RCC 7860 (cell line): ENCODE data around the gene PEX12.
"Not testable (repeated sequence)": the region's sequence is repeated elsewhere in the genome, so short reads cannot be mapped to it uniquely, and the experiment has no call there.

Experiments used
- DNase-seq: peaks from one replicate; pipeline ENCODE4 v3.0.0-alpha.2; 2015; ENCODE audit warnings: low spot score
- FAIRE-seq: peaks from 2 replicates; lab custom pipeline; 2012; peaks lifted over from hg19 to GRCh38; lab: Jason Lieb, UNC

PEX12 gene

DNA sequence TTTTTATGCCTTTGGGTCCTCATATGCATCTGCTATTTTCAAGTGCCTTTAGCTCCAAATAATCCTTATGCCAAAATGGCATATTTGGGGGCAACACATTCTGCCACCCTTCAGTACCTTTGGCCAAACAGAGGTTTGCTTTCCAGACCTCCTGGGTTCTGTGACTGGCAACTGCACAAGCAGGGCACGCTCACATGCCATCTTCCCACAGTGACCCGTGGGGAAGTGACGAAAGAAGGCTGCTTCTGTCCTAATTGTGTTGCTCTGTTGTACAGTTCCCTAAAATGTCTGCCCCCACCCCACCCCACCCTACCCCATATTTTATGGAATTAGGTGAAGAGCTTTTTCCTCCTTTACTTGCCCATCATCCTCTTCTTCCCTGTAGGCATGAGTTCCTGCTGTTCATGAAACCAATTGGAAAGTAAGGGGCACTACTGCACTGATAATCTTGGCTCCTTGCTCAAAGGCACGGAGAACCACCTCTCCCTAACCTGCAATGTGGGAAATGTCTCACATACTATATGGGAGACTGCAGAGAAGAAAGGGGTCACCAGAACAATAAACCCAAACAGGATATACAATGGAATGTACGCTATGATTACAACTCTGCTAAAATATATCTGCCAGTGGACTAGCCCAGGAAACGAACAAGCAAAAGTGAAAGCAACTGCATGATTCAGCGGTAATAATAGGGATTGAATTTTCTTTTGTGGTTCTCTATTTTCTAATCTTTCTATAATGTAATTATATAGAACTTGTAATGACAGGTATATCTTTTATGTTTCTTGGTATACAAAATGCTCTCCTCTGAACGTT lies 37.6 kb downstream of the PEX12 start:
- FAIRE-seq (peak; percentile 61), DNase-seq (peak; percentile 40)

DNA sequence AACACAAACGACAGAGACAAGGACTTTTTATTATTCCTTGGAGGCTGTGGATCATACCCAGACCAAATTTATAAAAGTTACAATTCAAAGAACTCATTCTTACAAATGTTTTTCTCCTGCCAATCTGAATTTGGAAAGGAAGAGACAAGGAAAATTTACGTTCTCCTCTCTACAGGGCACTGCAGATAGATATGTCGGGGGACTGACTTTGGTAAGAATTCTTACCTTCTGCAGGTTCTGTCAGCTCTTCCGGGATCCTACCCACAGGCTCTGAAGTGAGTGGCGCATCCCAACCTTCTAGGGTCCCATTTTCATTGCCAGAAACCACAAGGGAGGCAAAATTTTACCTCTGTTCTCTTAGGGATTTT lies 38.7 kb downstream of the PEX12 start:
- DNase-seq (no peak), FAIRE-seq (no peak)

DNA sequence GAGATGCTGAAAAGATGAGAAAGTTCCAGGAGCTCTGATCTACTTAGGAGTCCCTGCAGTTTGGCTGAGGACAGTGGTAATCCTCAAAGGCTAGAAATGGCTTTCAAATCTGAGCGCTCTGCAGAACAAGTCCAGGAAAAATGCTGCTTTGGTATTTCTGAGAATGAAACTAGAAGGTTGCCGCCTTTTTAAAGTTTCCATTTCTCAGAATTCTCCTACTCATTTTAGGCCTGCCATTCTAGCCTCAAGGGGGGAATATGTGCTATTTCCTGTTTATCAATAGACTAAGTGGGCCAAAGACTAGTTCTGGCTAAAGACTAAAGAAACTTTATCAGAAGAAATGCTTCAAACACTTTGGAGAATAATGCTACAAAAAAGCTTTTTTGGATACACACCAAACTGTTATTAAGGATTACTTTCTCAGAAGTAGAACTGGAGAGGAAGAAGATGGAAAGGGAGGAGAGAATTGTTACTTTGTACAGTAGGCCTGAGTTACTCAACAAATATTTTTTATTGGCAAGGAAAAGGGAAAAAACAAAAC lies 40.7 kb downstream of the PEX12 start, which contains the start of gene SLFN12L:
Gene SLFN12L (minus strand): TSS at position 78 of the 541 bp plus-strand sequence. CDS start 15,314 bp downstream, outside the sequence.
- FAIRE-seq (no peak), DNase-seq (no peak)

DNA sequence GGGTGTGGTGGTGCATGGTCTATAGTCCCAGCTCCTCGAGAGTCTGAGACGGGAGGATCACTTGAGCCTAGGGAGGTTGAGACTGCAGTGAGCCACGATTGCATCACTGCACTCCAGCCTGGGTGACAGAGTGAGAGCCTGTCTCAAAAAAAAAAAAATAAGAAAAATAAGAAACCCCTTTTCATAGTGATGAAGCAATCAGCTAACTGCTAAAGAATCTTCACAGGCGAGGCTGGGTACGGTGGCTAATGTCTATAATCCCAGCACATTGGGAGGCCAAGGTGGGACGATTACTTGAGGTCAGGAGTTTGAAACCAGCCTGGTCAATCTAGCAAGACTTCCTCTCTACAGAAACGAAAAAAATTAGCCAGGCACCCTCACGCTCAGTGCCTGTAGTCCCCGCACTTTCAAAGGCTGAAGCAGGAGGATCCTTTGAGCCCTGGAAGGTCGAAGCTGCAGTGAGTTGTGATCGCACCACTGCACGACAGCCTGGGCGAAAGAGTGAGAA lies 41.7 kb downstream of the PEX12 start:
- DNase-seq = no peak
- no peak for FAIRE-seq

DNA sequence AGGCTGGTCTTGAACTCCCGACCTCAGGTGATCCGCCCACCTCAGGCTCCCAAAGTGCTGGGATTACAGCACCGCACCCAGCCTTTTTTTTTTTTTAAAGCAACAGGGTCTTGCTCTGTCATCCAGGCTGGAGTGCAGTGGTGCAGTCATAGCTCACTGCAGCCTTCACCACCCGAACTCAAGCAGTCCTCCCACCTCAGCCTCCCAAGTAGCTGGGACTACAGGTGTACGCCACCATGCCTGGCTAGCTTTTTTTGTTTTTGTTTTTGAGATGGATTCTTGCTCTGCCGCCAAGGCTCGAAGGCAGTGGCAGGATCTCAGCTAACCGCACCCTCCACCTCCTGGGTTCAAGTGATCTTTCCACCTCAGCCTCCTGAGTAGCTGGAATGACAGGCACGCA lies 43.0 kb downstream of the PEX12 start:
- DNase-seq, FAIRE-seq: not testable (repeated sequence)

DNA sequence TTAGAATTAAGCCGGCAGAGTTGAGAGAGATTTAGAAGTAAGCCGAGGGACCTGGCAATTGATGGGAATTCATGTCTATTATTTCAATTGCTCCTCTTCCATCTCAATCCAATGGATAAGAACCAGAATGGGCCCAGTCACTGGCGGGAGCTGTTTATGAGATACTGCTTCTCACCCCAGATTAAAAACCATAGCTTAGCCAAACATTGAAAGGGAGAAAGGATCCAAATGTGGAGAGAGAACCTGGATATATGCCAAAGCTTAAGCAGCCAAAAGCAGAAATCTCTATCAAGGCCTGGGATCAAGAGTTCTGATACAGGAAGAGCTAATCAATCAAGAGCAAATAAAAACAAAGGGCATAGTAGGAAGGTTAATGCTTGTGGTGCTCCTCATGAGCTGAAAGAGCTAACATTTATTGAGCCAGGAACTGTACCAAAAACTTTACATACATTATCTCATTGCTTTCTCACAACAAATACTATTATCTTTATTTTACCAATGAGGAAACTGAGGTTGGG lies 43.7 kb downstream of the PEX12 start:
- no peak for DNase-seq
- FAIRE-seq = no peak

DNA sequence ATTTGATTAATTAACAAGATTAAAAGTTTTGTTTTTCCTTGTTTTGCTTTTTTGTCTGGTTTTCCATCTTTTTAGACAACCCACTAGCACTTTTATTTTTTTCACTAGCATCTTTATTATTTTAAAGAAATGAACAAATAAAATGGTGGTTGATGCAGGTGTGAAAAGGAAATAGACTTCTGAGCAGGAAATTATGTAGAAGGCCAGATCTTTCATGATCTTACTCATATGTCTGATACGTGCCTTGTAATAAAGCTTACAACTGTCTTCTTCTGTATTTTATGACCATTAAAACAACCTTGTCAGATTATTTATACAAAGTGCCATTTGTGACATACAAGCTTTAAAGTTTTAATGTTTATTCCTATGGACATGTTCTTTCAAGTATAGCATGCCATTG lies 47.2 kb downstream of the PEX12 start:
- FAIRE-seq (no peak), DNase-seq (no peak)

DNA sequence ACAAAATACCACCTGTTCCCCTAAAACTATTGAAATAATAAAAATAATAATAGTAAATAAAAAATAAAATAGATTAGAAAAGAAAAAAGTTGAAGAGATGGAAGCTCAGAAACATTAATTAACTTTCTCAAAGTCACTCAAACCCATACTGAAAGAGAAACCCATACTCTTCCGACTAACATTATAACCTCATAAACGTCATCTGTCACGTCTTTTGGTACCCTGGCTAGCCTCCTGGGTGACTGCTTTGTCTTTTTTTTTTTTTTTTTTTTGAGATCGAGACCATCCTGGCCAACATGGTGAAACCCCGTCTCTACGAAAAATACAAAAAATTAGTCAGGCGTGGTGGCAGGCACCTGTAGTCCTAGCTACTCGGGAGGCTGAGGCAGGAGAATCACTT lies 48.5 kb downstream of the PEX12 start:
- DNase-seq = no peak
- no peak for FAIRE-seq

DNA sequence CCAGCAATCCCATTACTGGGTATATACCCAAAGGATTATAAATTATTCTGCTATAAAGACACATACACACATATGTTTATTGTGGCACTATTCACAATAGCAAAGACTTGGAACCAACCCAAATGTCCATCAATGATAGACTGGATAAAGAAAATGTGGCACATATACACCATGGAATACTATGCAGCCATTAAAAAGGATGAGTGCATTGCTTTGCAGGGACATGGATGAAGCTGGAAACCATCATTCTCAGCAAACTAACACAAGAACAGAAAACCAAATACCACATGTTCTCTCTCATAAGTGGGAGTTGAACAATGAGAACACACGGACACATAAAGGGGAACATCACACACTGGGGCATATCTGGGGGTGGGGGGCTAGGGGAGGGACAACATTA lies 49.0 kb downstream of the PEX12 start:
- DNase-seq, FAIRE-seq: not testable (repeated sequence)
